GM12864 (cell line): ENCODE measurements around the gene TIFAB.
"Not testable (repeated sequence)": the region's sequence is repeated elsewhere in the genome, so short reads cannot be mapped to it uniquely, and the experiment has no call there.

ENCODE experiments used
- DNase-seq: peaks from one replicate; pipeline ENCODE4 v3.0.0-alpha.2; 2011; ENCODE audit warnings: low read depth
- H3K4me3 ChIP-seq: 2 replicates; pipeline ENCODE4 v1.5.1; 2011; ENCODE audit warnings: mild to moderate bottlenecking, low read depth, low read length, control low read depth
- CTCF ChIP-seq: IDR thresholded peaks from 2 replicates; pipeline ENCODE4 v1.5.1; 2011; ENCODE audit warnings: low read depth, mild to moderate bottlenecking, moderate library complexity, low read length, control low read depth, inconsistent platforms; ENCODE audit errors: missing control alignments

Gene TIFAB

GRCh38 chr5:135452321-135453030 lies at the start of gene TIFAB:
Gene TIFAB, minus strand, starts transcription at chr5:135452351. Its CDS starts 2,412 bp downstream, at chr5:135449939.
- no peak for DNase-seq
- no peak for TF ChIP-seq CTCF
- H3K4me3 ChIP-seq: no peak within 1 kb of the TSS

GRCh38 chr5:135498637-135498995 lies 46.5 kb upstream of the TIFAB start:
- TF ChIP-seq CTCF: no peak
- H3K4me3 ChIP-seq: no peak overlapping the region
- no peak for DNase-seq

- no peak for DNase-seq
- no peak overlapping the region for H3K4me3 ChIP-seq
- TF ChIP-seq CTCF: no peak
These were observed 46.0 kb upstream of the TIFAB start for GRCh38 chr5:135497971-135498636.

GRCh38 chr5:135495531-135495930 lies 43.4 kb upstream of the TIFAB start:
- not testable (repeated sequence) for H3K4me3 ChIP-seq, DNase-seq

- no peak for TF ChIP-seq CTCF
- DNase-seq: no peak
- no peak overlapping the region for H3K4me3 ChIP-seq
These were observed 42.0 kb upstream of the TIFAB start for GRCh38 chr5:135494196-135494595.

- H3K4me3 ChIP-seq: no peak overlapping the region
- DNase-seq: no peak
- TF ChIP-seq CTCF: no peak
These were observed 41.4 kb upstream of the TIFAB start for GRCh38 chr5:135493406-135494180.

GRCh38 chr5:135492319-135492626 lies 40.1 kb upstream of the TIFAB start:
- no peak overlapping the region for H3K4me3 ChIP-seq

More at GRCh38 chr5:135492319-135492626, 40.1 kb upstream of the TIFAB start:
- no peak for DNase-seq
- no peak for TF ChIP-seq CTCF
